Measurements from ENCODE around the gene SUCLG2. TPM values are rescaled to one million over a fixed set of nuclear protein-coding genes. Genes with fewer than 3 reads are reported as not detected.

The SUCLG2 gene
- total RNA-seq, 1 experiment from 2014 or later = 22.3 TPM

- no peaks in the 10 kb centered on the region for H3K79me2 ChIP-seq (ENCODE audit: low read length)
- no peak overlapping the region for H3K9ac ChIP-seq (ENCODE audit: low read length)
- ATAC-seq (no peak), DNase-seq (no peak)
- no TSS peak for BruUV-seq (replicated peaks)
- H3K36me3 ChIP-seq (ENCODE audit: low read depth, low read length) = no peaks in the 10 kb centered on the region
- CTCF ChIA-PET = no interaction called here
- POLR2A ChIA-PET (ENCODE audit: unreplicated experiment) = no interaction called here
- TF ChIP-seq EZH2 (IDR thresholded peaks at IDR 0.05; ENCODE audit: low read length, unreplicated experiment) (no peak), CTCF (conservative IDR thresholded peaks at IDR 0.05; ENCODE audit: low read depth, low read length) (no peak), EZH2phosphoT487 (IDR thresholded peaks at IDR 0.05; ENCODE audit: borderline replicate concordance, low read length) (no peak)
- H3K9me2 ChIP-seq (replicated peaks; ENCODE audit: low read length) = no peaks in the 10 kb centered on the region
- no peak overlapping the region for H3K4me3 ChIP-seq (ENCODE audit: low read length)
- H2AFZ ChIP-seq (ENCODE audit: low read length) = no peak overlapping the region
- H3K4me2 ChIP-seq (ENCODE audit: low read length) = no peak overlapping the region
- H3K27me3 ChIP-seq (ENCODE audit: low read length) = no peaks in the 10 kb centered on the region
- H3K9me3 ChIP-seq (ENCODE audit: low read length) = no peaks in the 10 kb centered on the region
- H3K27ac ChIP-seq (ENCODE audit: low read length) = no peak overlapping the region
- no peaks in the 10 kb centered on the region for H4K20me1 ChIP-seq (ENCODE audit: low read length)
- intact Hi-C loops (cut with micrococcal nuclease) = no loop called here
- H3F3A ChIP-seq (ENCODE audit: low read length, unreplicated experiment) = no peaks in the 10 kb centered on the region
- H3K4me1 ChIP-seq (ENCODE audit: insufficient read depth, low read length) = peaks cover 4% of the 10 kb centered on the region; the same call in 1 of the 2 replicates
Observed at GRCh38 chr3:67509471-67510075, 144.8 kb downstream of the SUCLG2 start.

GRCh38 chr3:67507584-67507983 lies 146.8 kb downstream of the SUCLG2 start:
- Histone ChIP-seq H4K20me1 (ENCODE audit: low read length) (no peaks in the 10 kb centered on the region), H3K36me3 (ENCODE audit: low read depth, low read length) (no peaks in the 10 kb centered on the region), H3K4me1 (ENCODE audit: insufficient read depth, low read length) (peaks cover 4% of the 10 kb centered on the region; the same call in 1 of the 2 replicates), H3K27me3 (ENCODE audit: low read length) (no peaks in the 10 kb centered on the region), H3K4me3 (ENCODE audit: low read length) (no peak overlapping the region), H3K9ac (ENCODE audit: low read length) (no peak overlapping the region), H3K79me2 (ENCODE audit: low read length) (no peaks in the 10 kb centered on the region), H3K4me2 (ENCODE audit: low read length) (no peak overlapping the region), H3K27ac (ENCODE audit: low read length) (no peak overlapping the region), H3F3A (ENCODE audit: low read length, unreplicated experiment) (no peaks in the 10 kb centered on the region), H2AFZ (ENCODE audit: low read length) (no peak overlapping the region), H3K9me3 (ENCODE audit: low read length) (no peaks in the 10 kb centered on the region), H3K9me2 (replicated peaks; ENCODE audit: low read length) (no peaks in the 10 kb centered on the region)
- ChIA-PET POLR2A (ENCODE audit: unreplicated experiment) (no interaction called here), CTCF (interaction anchor here (0.6 kb wide), 1 partner anchor 313 kb away, joined by 3 read pairs; no protein-coding TSS in a partner anchor)
- peak; percentile 22 for DNase-seq
- peak; percentile 80 for ATAC-seq
- TF ChIP-seq EZH2 (IDR thresholded peaks at IDR 0.05; ENCODE audit: low read length, unreplicated experiment) (no peak), CTCF (conservative IDR thresholded peaks at IDR 0.05; ENCODE audit: low read depth, low read length) (no peak), EZH2phosphoT487 (IDR thresholded peaks at IDR 0.05; ENCODE audit: borderline replicate concordance, low read length) (no peak)
- intact Hi-C loops (cut with micrococcal nuclease) = no loop called here
- no TSS peak for BruUV-seq (replicated peaks)

GRCh38 chr3:67500709-67501108 lies 153.7 kb downstream of the SUCLG2 start:
- H3K4me2 ChIP-seq (ENCODE audit: low read length) = no peak overlapping the region
- DNase-seq = no peak
- H3K4me3 ChIP-seq (ENCODE audit: low read length) = no peak overlapping the region
- H3K4me1 ChIP-seq (ENCODE audit: insufficient read depth, low read length) = no peaks in the 10 kb centered on the region
- ChIA-PET POLR2A (ENCODE audit: unreplicated experiment) (no interaction called here), CTCF (no interaction called here)
- no peaks in the 10 kb centered on the region for H4K20me1 ChIP-seq (ENCODE audit: low read length)
- H3K27me3 ChIP-seq (ENCODE audit: low read length) = no peaks in the 10 kb centered on the region
- H3K9me3 ChIP-seq (ENCODE audit: low read length) = no peaks in the 10 kb centered on the region
- BruUV-seq (replicated peaks) = no TSS peak
- H3K79me2 ChIP-seq (ENCODE audit: low read length) = no peaks in the 10 kb centered on the region
- no peak overlapping the region for H3K9ac ChIP-seq (ENCODE audit: low read length)
- H3K9me2 ChIP-seq (replicated peaks; ENCODE audit: low read length) = no peaks in the 10 kb centered on the region
- no peaks in the 10 kb centered on the region for H3K36me3 ChIP-seq (ENCODE audit: low read depth, low read length)
- H3F3A ChIP-seq (ENCODE audit: low read length, unreplicated experiment) = no peaks in the 10 kb centered on the region
- H2AFZ ChIP-seq (ENCODE audit: low read length) = no peak overlapping the region
- no peak overlapping the region for H3K27ac ChIP-seq (ENCODE audit: low read length)
- no peak for TF ChIP-seq EZH2 (IDR thresholded peaks at IDR 0.05; ENCODE audit: low read length, unreplicated experiment)
- no peak for TF ChIP-seq EZH2phosphoT487 (IDR thresholded peaks at IDR 0.05; ENCODE audit: borderline replicate concordance, low read length)
- ATAC-seq = no peak
- intact Hi-C loops (cut with micrococcal nuclease) = no loop called here
